ENCODE measurements around the gene OLFML2B.

The OLFML2B gene

DNA sequence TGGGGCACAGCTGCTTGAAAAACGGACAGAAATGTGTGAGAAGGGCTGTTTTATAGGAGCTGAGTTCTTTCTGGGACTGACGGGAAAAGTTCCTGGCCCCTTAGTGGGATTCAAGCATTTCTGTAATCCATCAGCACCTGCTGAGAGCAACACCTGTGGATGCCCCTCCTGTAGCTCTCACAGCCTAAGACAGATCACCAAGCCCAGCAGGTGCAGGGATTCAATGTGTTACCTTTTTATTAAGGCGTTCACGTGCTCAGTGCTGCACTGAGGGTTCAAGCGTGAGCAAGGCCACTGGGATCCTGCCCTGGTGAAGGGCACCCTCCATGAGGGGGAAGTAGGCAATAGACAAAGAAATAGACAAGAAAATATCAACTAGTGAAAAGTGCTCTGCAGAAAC lies 14.9 kb downstream of the OLFML2B start:
- no peak overlapping the region for H3K4me3 ChIP-seq (ENCODE audit: low read depth, low read length)

DNA sequence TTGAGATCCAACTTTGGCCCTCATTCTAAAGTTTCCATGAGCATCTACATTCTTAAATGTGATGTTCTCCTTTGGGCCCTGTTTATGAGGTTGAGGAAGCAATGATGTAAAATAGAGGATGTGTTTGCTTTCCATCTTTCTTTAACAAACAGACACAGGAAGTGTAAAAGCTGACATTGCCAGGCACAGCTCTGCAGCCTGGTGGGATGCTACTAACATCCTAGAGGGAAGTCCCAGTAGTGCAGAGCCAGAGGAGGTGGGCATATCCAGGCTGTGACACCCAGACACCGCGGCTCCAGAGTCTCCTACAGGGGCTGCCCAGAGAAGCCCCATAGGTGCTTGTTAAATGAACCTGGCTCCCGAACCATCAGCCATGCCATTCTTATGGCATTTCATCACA lies 16.2 kb downstream of the OLFML2B start:
- no peak overlapping the region for H3K4me3 ChIP-seq (ENCODE audit: low read depth, low read length)

GRCh38 chr1:162006081-162006480 lies 17.6 kb downstream of the OLFML2B start:
- H3K4me3 ChIP-seq (ENCODE audit: low read depth, low read length): no peak overlapping the region

GRCh38 chr1:162004441-162004950 lies 19.2 kb downstream of the OLFML2B start:
- no peak overlapping the region for H3K4me3 ChIP-seq (ENCODE audit: low read depth, low read length)

GRCh38 chr1:162003830-162004215 lies 19.8 kb downstream of the OLFML2B start:
- H3K4me3 ChIP-seq (ENCODE audit: low read depth, low read length): no peak overlapping the region

DNA sequence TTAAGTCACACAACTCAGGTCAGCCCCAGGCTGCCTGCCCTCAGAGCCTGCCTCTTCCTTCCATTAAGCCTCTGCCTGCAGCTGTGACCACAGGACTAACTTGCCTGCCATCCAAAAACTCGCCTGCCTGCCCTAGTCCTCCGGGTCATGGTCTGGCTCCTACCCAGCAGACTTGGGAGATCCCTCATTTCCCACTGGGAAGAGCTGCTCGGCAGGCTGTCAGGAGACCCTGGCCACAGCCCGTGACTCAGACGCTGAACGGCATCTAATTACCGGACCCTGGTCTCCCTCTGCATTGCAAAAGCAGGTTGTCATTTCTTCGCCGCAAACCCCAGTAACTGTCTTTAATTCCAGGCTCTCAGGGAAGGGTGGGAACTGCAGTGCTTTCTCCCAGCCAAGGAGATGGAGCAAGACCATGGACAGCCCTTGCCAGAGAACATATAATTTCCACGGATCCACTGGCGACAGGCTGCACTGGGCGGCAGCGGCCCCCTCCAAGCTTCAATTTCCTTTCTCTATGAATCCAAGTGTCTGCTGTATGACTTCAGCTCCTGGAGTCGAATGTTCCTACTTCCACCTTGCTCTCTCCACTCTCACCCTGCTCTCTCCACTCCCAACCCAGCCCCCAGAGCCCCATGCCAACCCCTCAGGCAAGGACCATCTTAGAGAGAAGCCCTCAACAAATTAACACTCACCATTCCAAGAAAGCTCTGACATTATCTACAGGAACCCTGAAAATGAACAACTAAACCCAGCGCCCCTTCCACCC lies 20.4 kb downstream of the OLFML2B start:
- H3K4me3 ChIP-seq (ENCODE audit: low read depth, low read length): no peak overlapping the region

DNA sequence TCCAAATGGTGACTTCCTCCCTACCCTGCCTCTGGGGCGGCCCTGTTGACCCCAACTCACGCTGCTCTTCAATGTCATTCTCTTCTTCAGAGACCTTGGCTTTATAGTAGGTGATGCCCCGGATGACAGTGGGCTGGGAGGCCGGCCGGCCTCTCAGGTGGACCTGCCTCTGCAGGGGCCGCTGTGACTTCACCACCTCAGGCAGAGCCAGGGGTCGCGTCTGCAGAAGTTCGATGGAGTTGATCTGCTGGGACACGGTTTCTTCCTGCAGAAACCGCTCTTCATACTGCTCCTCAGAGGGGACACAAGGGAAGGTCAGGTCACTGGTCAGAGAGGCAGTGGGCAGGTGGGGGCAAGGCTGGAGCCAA lies 23.6 kb downstream of the OLFML2B start:
- H3K4me3 ChIP-seq (ENCODE audit: low read depth, low read length): no peak overlapping the region

DNA sequence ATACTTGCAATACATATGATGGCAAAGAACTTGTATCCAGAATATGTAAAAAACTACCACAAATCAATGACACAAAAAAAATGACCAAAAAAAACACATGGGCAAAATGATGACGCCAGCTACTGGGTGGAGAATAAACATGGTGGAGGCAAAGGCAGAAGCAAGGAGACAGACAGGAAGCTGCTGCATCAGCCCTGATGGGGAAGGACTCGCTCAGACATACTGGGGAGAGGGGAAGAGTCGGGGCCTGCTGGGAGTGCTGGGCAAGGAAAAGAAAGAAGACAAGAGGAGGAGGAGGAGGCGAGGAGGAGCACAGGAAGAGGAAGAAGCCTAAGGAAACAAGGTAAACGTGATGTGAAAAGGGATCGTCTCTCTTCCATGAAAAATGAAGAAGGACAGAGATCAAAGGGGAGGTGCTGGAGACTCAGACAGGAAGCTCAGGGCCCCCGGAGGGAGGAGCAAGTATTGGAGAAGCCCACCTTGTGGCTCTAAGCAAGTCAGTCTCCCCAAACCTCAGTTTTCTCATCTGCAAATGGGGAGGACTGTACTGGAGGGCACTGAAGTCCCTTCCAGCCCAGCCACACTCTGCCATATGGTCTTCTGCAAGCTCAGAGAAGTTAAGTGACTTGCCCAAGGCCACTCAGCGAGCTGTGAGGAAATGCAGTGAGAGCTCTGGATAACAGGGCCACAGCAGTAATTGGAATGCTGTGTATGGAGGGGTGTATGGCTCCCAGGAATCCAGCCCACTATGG lies 24.2 kb downstream of the OLFML2B start:
- no peak overlapping the region for H3K4me3 ChIP-seq (ENCODE audit: low read depth, low read length)

DNA sequence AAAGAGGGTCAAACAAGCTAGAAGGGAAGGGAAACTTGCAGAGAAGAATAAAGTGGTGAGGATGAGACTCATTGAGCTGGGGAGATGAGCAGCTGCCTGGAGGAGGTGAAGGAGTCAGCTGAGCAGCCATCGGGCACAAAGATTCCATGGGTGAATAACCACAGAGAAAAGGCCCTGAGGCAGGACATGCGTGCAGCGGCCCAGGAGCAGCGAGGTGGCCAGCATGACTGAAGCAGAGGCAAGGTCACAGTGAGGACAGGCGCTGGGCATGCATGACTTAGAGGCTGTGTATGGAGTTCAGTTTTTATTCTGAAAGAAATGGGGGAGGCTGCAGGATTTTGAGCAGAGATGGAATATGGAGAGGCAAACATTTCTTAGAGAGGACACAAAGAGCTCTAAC lies 24.9 kb downstream of the OLFML2B start:
- no peak overlapping the region for H3K4me3 ChIP-seq (ENCODE audit: low read depth, low read length)

- H3K4me3 ChIP-seq (ENCODE audit: low read depth, low read length): no peak overlapping the region
Observed at GRCh38 chr1:161997152-161997551, 26.5 kb downstream of the OLFML2B start.

GRCh38 chr1:161994175-161994668 lies 29.4 kb downstream of the OLFML2B start:
- H3K4me3 ChIP-seq (ENCODE audit: low read depth, low read length): no peak overlapping the region

- H3K4me3 ChIP-seq (ENCODE audit: low read depth, low read length): no peak overlapping the region
Observed at GRCh38 chr1:161993576-161993975, 30.1 kb downstream of the OLFML2B start.

- H3K4me3 ChIP-seq (ENCODE audit: low read depth, low read length): no peak overlapping the region
Observed at GRCh38 chr1:161989786-161990185, 33.9 kb downstream of the OLFML2B start.

DNA sequence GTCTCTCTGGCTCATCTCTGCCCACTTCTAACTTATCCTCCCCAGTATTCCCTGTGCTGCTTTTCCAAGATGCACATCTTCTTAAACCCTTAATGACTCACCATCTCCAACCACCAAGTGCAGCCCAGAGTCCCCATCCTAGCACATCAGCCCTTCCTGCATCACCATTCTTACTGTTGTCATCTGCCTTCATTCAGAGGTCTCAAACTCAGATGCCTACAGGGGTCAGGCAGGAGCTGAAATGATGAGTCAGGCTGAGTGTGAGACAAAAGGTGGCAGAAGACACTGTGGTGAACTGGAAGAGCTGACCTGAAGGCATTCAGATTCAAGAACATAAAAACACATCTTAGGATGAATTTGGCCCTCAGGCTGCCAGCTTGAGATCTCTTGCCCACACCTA lies 34.6 kb downstream of the OLFML2B start:
- no peak overlapping the region for H3K4me3 ChIP-seq (ENCODE audit: low read depth, low read length)

DNA sequence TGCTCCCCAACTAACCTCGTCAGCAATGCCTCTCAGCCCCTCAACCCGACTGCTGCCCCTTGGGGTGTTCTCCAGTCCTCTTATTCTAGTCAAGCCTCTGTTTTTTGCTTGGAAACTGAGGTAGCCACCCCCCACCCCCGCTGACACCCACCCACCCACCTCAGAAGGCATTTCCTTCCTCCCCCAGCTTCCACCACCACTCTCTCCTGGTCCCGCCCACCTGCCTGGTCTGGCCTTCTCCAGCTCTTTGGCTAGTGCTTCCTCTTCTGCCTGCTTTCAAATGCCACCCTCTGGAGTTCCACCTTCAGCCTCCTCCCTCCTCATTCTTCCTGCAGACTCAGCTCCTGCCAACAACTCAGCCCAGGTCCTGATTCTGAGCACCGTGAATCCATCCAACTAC lies 35.3 kb downstream of the OLFML2B start:
- no peak overlapping the region for H3K4me3 ChIP-seq (ENCODE audit: low read depth, low read length)

DNA sequence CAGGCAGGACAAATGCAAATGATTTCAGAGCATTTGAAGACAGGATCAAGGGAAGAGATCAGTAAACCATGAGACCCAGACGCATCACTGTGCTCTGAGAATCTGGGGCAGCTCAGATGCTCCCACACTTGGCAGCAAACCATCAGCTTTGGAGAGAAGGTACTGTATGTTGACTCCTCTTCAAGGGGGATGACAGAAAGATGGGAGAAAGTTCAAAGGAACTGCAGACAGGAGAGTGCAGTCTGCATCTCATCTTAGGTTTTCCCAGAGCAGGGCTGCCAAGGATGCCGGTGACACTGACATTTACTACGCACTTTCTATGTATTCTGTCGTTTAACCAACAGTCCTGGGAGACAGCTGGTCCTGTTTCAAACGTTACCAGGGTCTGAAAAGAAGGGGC lies 35.8 kb downstream of the OLFML2B start:
- no peak overlapping the region for H3K4me3 ChIP-seq (ENCODE audit: low read depth, low read length)

DNA sequence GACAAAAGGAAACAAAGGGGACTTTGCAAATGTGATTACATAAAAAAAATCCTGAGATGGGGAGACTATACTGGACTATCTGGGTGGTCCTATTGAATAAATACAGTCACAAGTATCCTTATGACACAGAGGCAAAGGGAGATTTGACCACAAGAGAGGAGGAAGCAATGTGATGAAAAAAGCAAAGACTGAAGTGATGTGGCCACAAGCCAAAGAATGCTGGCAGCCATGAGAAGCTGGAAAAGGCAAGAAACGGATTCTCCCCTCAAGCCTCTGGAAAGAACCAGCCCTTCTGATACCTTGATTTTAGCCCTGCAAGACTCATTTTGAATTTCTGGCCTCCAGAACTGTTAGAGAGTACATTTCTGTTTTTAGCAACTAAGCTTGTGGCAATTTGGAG lies 36.4 kb downstream of the OLFML2B start:
- no peak overlapping the region for H3K4me3 ChIP-seq (ENCODE audit: low read depth, low read length)

DNA sequence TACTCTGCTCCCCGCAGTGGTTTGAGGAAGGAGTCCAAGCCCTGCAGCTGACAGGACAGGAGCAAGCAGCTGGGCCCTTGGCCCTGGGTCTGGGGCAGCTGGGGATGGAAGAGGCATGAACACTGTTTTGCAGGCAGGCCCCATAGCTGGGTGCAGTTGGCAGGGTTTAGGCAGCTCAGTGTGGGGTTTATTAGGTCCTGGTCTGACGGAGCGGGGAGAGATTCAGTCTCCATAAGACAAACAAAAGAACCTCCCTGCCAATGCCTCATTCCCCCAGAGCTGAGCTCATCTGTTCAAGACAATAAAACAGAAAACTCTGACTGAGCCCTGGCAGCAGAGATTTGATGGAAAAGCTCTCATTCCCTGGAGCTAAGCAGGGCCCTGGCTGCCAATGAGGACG lies 37.3 kb downstream of the OLFML2B start:
- H3K4me3 ChIP-seq (ENCODE audit: low read depth, low read length): no peak overlapping the region

GRCh38 chr1:161985301-161985822 lies 38.3 kb downstream of the OLFML2B start:
- H3K4me3 ChIP-seq (ENCODE audit: low read depth, low read length): no peak overlapping the region

GRCh38 chr1:161983725-161984124 lies 39.9 kb downstream of the OLFML2B start:
- no peak overlapping the region for H3K4me3 ChIP-seq (ENCODE audit: low read depth, low read length)

- H3K4me3 ChIP-seq (ENCODE audit: low read depth, low read length): no peak overlapping the region
Observed at GRCh38 chr1:161982917-161983316, 40.8 kb downstream of the OLFML2B start.

DNA sequence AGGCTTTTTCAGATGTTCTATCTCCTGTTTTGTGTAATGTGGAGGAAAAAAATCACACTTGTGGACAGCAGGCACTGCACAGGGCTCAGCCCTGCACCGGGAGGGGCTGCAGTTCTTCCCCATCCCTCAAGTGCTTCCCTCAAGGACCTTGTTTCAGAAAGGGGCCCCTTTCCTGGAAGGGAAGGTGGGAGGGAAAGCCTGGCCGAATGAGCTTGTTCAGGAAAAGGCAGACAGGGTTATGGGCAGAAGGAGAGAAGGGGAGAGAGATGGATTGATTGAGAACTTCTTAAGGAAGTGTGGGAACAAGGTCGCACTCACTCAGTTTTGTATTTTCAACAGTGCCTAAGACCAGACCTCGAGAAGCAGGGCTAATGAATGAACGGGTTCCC lies 41.2 kb downstream of the OLFML2B start:
- H3K4me3 ChIP-seq (ENCODE audit: low read depth, low read length): no peak overlapping the region
